Fibroblast of mammary gland (primary cell): ENCODE data around the gene SMARCC2.

Source experiments
- DNase-seq: peaks from one replicate; pipeline ENCODE4 v3.0.0-alpha.2; 2010; ENCODE audit warnings: low read depth
- H3K4me3 ChIP-seq: 2 replicates; pipeline ENCODE4 v1.5.1; 2011; ENCODE audit warnings: low read depth, mild to moderate bottlenecking, low read length, moderate library complexity; ENCODE audit not compliant: control insufficient read depth
- CTCF ChIP-seq: conservative IDR thresholded peaks from 2 replicates; pipeline ENCODE4 v1.5.1; 2011; ENCODE audit warnings: low read depth, low read length, inconsistent platforms; ENCODE audit not compliant: control insufficient read depth, insufficient read depth

The SMARCC2 gene

GRCh38 chr12:56130876-56131275 lies 58.4 kb downstream of the SMARCC2 start:
- no peak overlapping the region for H3K4me3 ChIP-seq
- TF ChIP-seq CTCF = no peak

GRCh38 chr12:56129942-56130495 lies 59.3 kb downstream of the SMARCC2 start:
- no peak for DNase-seq
- TF ChIP-seq CTCF = no peak
- H3K4me3 ChIP-seq = peak overlapping the region; percentile 89

More at GRCh38 chr12:56130876-56131275, 58.4 kb downstream of the SMARCC2 start:
- no peak for DNase-seq

GRCh38 chr12:56129206-56129941 lies 59.9 kb downstream of the SMARCC2 start:
- TF ChIP-seq CTCF = no peak
- DNase-seq = peak; percentile 30
- peak overlapping the region; percentile 89 for H3K4me3 ChIP-seq

GRCh38 chr12:56128670-56129205 lies 60.5 kb downstream of the SMARCC2 start:
- peak overlapping the region; percentile 89 for H3K4me3 ChIP-seq
- no peak for TF ChIP-seq CTCF
- DNase-seq = no peak

GRCh38 chr12:56127888-56128669 lies 61.2 kb downstream of the SMARCC2 start, which contains the start of gene ESYT1:
Gene ESYT1, plus strand, starts transcription at chr12:56128267. Its CDS starts 53 bp downstream, at chr12:56128320.
- TF ChIP-seq CTCF = no peak
- peak; percentile 99 for DNase-seq
- H3K4me3 ChIP-seq = peak within 1 kb of the TSS; percentile 89

- no peak for TF ChIP-seq CTCF
Measured at GRCh38 chr12:56127485-56127887, 61.8 kb downstream of the SMARCC2 start.

More at GRCh38 chr12:56127485-56127887, 61.8 kb downstream of the SMARCC2 start:
- peak overlapping the region; percentile 46 for H3K4me3 ChIP-seq
- DNase-seq = no peak
